Measurements from ENCODE around the gene CLEC20A.

Gene CLEC20A

DNA sequence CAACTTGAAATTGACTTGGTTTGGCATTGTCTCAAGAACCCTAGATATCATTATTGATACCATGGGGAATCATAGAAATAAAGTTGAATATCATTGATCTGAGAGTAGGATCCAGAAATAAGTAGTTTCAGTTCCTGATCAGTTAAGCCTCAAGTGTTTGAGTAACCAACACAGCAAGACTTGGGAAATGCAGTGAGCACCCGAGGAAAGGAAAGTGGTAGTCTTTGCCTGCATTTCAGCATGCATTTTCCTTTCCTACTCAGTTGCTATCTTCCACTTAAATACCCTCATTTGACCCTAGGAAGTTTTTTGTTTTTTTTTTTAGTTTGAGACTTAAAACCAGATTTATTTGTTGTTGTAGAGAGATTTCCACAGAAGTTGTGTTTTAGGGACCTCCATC is 18.9 kb downstream of the CLEC20A start:
- TF ChIP-seq, protein P1, sequence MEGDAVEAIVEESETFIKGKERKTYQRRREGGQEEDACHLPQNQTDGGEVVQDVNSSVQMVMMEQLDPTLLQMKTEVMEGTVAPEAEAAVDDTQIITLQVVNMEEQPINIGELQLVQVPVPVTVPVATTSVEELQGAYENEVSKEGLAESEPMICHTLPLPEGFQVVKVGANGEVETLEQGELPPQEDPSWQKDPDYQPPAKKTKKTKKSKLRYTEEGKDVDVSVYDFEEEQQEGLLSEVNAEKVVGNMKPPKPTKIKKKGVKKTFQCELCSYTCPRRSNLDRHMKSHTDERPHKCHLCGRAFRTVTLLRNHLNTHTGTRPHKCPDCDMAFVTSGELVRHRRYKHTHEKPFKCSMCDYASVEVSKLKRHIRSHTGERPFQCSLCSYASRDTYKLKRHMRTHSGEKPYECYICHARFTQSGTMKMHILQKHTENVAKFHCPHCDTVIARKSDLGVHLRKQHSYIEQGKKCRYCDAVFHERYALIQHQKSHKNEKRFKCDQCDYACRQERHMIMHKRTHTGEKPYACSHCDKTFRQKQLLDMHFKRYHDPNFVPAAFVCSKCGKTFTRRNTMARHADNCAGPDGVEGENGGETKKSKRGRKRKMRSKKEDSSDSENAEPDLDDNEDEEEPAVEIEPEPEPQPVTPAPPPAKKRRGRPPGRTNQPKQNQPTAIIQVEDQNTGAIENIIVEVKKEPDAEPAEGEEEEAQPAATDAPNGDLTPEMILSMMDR (IDR thresholded peaks at IDR 0.05; ENCODE audit: borderline replicate concordance, insufficient read depth, low read depth, low read length), result no peak
- no peak overlapping the region for H3K4me3 ChIP-seq (ENCODE audit: low read depth, low read length)

DNA sequence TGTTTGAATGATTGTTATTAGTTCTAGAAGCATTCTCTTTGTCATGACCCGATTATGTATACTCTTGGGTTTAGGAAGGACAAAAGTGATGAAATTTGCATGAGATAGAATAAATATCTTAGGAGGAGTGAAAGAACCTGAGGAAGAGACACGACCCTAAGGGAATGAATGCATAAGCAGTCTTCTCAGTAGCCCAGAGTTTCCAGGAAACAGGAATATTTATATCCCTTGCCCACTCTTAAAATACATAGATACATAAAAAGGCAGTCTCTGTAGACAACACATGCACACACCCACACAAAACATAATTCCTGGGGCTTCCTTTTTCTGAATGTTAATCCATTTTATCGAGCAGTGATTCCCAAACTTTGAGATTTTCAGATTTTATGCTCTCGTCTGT is 19.4 kb downstream of the CLEC20A start:
- TF ChIP-seq, protein P1 (IDR thresholded peaks at IDR 0.05; ENCODE audit: borderline replicate concordance, insufficient read depth, low read depth, low read length), result no peak
- no peak overlapping the region for H3K4me3 ChIP-seq (ENCODE audit: low read depth, low read length)

- TF ChIP-seq, protein P1 (IDR thresholded peaks at IDR 0.05; ENCODE audit: borderline replicate concordance, insufficient read depth, low read depth, low read length), result no peak
- no peak overlapping the region for H3K4me3 ChIP-seq (ENCODE audit: low read depth, low read length)
Measured at GRCh38 chr1:178472531-178472930, 24.2 kb downstream of the CLEC20A start.

DNA sequence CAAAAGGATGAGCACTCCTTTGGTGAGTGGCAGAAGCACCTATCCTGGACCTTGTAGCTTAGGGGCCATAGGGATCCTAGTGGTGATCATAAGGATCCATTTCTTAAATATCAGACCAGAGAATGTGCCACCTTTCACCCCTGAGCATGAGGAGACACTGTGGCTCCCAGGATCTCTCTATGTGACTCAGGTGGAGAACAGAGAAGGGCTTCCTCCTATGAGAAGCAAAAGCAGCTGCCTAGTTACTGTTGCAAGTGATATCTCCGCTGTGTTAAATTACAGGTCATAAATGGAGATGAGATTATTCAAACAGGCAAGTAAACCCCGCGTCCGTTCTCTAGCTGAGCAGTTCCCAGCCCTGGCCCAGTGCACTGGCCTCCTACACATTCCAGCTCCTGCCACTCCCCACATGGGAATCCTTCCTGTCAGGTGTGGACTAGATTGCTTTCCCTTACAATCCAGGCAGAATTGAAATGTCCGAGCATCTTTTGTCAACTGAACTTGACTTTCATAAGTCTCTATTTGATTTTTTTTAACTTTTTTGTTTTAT is 26.3 kb downstream of the CLEC20A start:
- TF ChIP-seq, protein P1 (IDR thresholded peaks at IDR 0.05; ENCODE audit: borderline replicate concordance, insufficient read depth, low read depth, low read length), result no peak
- no peak overlapping the region for H3K4me3 ChIP-seq (ENCODE audit: low read depth, low read length)

DNA sequence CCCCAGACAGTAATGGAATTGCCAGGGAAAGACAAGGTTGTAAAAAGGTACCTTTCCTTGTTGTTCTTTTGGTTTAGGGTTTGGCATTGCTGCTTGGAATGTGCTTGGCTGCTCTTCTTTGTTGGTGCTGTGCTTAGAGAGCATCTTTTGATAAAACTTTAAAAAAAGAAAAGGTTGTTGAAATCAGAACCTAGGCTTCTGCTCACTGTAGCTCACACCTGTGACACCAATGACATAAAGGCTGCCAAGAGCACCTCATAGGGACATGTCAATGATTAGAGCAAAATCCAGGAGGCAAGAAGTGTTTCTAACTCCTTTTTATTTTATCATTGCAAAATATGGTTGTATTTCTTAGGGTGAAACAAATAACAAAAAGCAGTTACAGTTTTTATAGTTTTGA is 28.9 kb downstream of the CLEC20A start:
- TF ChIP-seq, protein P1 (IDR thresholded peaks at IDR 0.05; ENCODE audit: borderline replicate concordance, insufficient read depth, low read depth, low read length), result no peak
- no peak overlapping the region for H3K4me3 ChIP-seq (ENCODE audit: low read depth, low read length)

DNA sequence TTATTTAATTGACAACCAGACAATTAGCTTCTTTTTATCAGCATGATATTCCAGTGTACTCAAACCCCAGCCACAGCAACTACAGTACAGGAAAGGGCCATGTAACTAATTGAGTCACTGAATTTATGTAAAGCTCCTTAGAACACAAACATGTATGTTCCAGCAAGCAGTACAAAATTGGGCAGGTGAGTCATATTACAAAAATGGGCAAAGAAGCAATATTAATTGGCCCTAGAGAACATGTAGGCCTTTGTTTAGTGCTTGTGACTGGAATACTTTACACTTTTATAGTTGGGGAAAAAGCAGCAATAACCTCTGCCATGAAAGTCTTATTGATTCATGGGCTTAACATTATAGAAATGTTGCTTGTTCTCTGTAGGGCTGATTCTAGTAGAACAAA is 31.8 kb downstream of the CLEC20A start:
- H3K4me3 ChIP-seq (ENCODE audit: low read depth, low read length), result no peak overlapping the region
- TF ChIP-seq, protein P1 (IDR thresholded peaks at IDR 0.05; ENCODE audit: borderline replicate concordance, insufficient read depth, low read depth, low read length), result no peak

- no peak overlapping the region for H3K4me3 ChIP-seq (ENCODE audit: low read depth, low read length)
- TF ChIP-seq, protein P1 (IDR thresholded peaks at IDR 0.05; ENCODE audit: borderline replicate concordance, insufficient read depth, low read depth, low read length), result no peak
Measured at GRCh38 chr1:178464566-178464965, 32.2 kb downstream of the CLEC20A start.

All from GM12875 (cell line).